ENCODE data around the gene DDX54.

GRCh38 chr12:113207613-113208040, 22.3 kb upstream of the DDX54 start:
- no peak for TF ChIP-seq CTCF (IDR thresholded peaks at IDR 0.05)
- TF ChIP-seq POLR2AphosphoS5 (IDR thresholded peaks at IDR 0.05) = no peak
- no peak for TF ChIP-seq EP300 (IDR thresholded peaks at IDR 0.05)
- TF ChIP-seq POLR2A (IDR thresholded peaks at IDR 0.05; ENCODE audit: low read depth) = no peak
